SK-N-MC (cell line): Measurements from ENCODE around the gene BCR.

Experiments used
- DNase-seq: peaks from one replicate; pipeline ENCODE4 v3.0.0-alpha.2; 2011; ENCODE audit warnings: low read depth, low spot score
- H3K27ac ChIP-seq: fragments of 200-600 bp; sonication (generic); 2 replicates; pipeline ENCODE4 v1.5.1; 2016; ENCODE audit warnings: mixed run types
- H3K36me3 ChIP-seq: fragments of 200-600 bp; sonication (generic); 2 replicates; pipeline ENCODE4 v1.6.1; 2017; ENCODE audit warnings: antibody characterized with exemption, low read length, mixed read lengths; ENCODE audit not compliant: insufficient read depth
- H3K4me3 ChIP-seq: fragments of 200-600 bp; sonication (generic); 2 replicates; pipeline ENCODE4 v1.5.1; 2016
- H3K9ac ChIP-seq: fragments of 200-600 bp; sonication (generic); 2 replicates; pipeline ENCODE4 v1.8.0; 2017; ENCODE audit warnings: mixed run types, mixed read lengths; ENCODE audit not compliant: insufficient read length
- H3K9me3 ChIP-seq: fragments of 200-600 bp; sonication (generic); 2 replicates; pipeline ENCODE4 v1.6.1; 2017; ENCODE audit warnings: low read depth, mild to moderate bottlenecking, antibody characterized with exemption, low read length, moderate library complexity, mixed read lengths
- EZH2 ChIP-seq: fragments of 200-600 bp; sonication (generic); IDR thresholded peaks from one replicate; pipeline ENCODE4 v1.6.1; 2017; ENCODE audit warnings: antibody characterized with exemption
- FOXP2 ChIP-seq: optimal IDR thresholded peaks from 2 replicates; pipeline ENCODE3; 2011; ENCODE audit warnings: mild to moderate bottlenecking, moderate library complexity; ENCODE audit not compliant: insufficient read depth; ENCODE audit errors: extremely low read length, control extremely low read depth
- POLR2AphosphoS5 ChIP-seq: IDR thresholded peaks from 2 replicates; pipeline ENCODE4 v1.6.1; 2012; ENCODE audit warnings: mild to moderate bottlenecking, low read depth, low read length, borderline replicate concordance

Gene BCR

GRCh38 chr22:23256171-23256932 lies 76.0 kb downstream of the BCR start:
- H3K36me3 ChIP-seq, result peaks cover 5% of the 10 kb centered on the region
- no peaks in the 10 kb centered on the region for H3K9me3 ChIP-seq
- TF ChIP-seq EZH2 (no peak), POLR2AphosphoS5 (no peak), FOXP2 (no peak)
- no peak for DNase-seq
- H3K9ac ChIP-seq, result no peak overlapping the region
- H3K27ac ChIP-seq, result no peak overlapping the region
- no peak overlapping the region for H3K4me3 ChIP-seq

- Histone ChIP-seq H3K9me3 (no peaks in the 10 kb centered on the region), H3K36me3 (peaks cover 10% of the 10 kb centered on the region), H3K4me3 (no peak overlapping the region), H3K27ac (no peak overlapping the region), H3K9ac (no peak overlapping the region)
- no peak for TF ChIP-seq POLR2AphosphoS5
- TF ChIP-seq FOXP2, result no peak
- no peak for TF ChIP-seq EZH2
- no peak for DNase-seq
These were observed 76.9 kb downstream of the BCR start for GRCh38 chr22:23256986-23257888.

- peaks cover 10% of the 10 kb centered on the region for H3K36me3 ChIP-seq
- H3K27ac ChIP-seq, result no peak overlapping the region
- TF ChIP-seq FOXP2 (no peak), POLR2AphosphoS5 (no peak), EZH2 (no peak)
- H3K9ac ChIP-seq, result no peak overlapping the region
- no peak overlapping the region for H3K4me3 ChIP-seq
- H3K9me3 ChIP-seq, result no peaks in the 10 kb centered on the region
- DNase-seq, result no peak
These were observed 77.8 kb downstream of the BCR start for GRCh38 chr22:23257889-23258825.

- TF ChIP-seq FOXP2 (no peak), EZH2 (no peak), POLR2AphosphoS5 (no peak)
- Histone ChIP-seq H3K9ac (no peak overlapping the region), H3K36me3 (peaks cover 10% of the 10 kb centered on the region), H3K9me3 (no peaks in the 10 kb centered on the region), H3K4me3 (no peak overlapping the region), H3K27ac (no peak overlapping the region)
- no peak for DNase-seq
These were observed 78.5 kb downstream of the BCR start for GRCh38 chr22:23258826-23259170.

- Histone ChIP-seq H3K4me3 (no peak overlapping the region), H3K36me3 (peaks cover 18% of the 10 kb centered on the region), H3K9ac (no peak overlapping the region), H3K9me3 (no peaks in the 10 kb centered on the region), H3K27ac (no peak overlapping the region)
- TF ChIP-seq EZH2 (no peak), FOXP2 (no peak), POLR2AphosphoS5 (no peak)
- no peak for DNase-seq
These were observed 79.8 kb downstream of the BCR start for GRCh38 chr22:23259916-23260644.

- H3K27ac ChIP-seq, result no peak overlapping the region
These were observed 80.6 kb downstream of the BCR start for GRCh38 chr22:23260645-23261581.

GRCh38 chr22:23261900-23262450 lies 81.7 kb downstream of the BCR start:
- no peak overlapping the region for H3K4me3 ChIP-seq
- H3K36me3 ChIP-seq, result peaks cover 18% of the 10 kb centered on the region
- H3K27ac ChIP-seq, result no peak overlapping the region
- TF ChIP-seq FOXP2, result no peak
- TF ChIP-seq POLR2AphosphoS5, result no peak
- no peak for TF ChIP-seq EZH2
- DNase-seq, result no peak
- no peak overlapping the region for H3K9ac ChIP-seq
- no peaks in the 10 kb centered on the region for H3K9me3 ChIP-seq

More at GRCh38 chr22:23260645-23261581, 80.6 kb downstream of the BCR start:
- DNase-seq, result no peak
- H3K9ac ChIP-seq, result no peak overlapping the region
- no peak for TF ChIP-seq EZH2
- H3K36me3 ChIP-seq, result peaks cover 18% of the 10 kb centered on the region
- H3K9me3 ChIP-seq, result no peaks in the 10 kb centered on the region
- no peak overlapping the region for H3K4me3 ChIP-seq
